Endothelial cell of umbilical vein (primary cell): ENCODE measurements around the gene ZNF831.

Source experiments
- EZH2 ChIP-seq: IDR thresholded peaks from 2 replicates; pipeline ENCODE4 v1.6.1; 2012; ENCODE audit warnings: borderline replicate concordance, low read depth, mild to moderate bottlenecking, moderate library complexity, low read length, inconsistent platforms; ENCODE audit not compliant: severe bottlenecking
- FOS ChIP-seq: IDR thresholded peaks from 2 replicates; pipeline ENCODE4 v1.6.1; 2011; ENCODE audit warnings: mild to moderate bottlenecking, low read length, moderate library complexity, borderline replicate concordance; ENCODE audit not compliant: insufficient read depth
- JUN ChIP-seq: IDR thresholded peaks from 2 replicates; pipeline ENCODE4 v1.6.1; 2011; ENCODE audit warnings: borderline replicate concordance, low read depth; ENCODE audit not compliant: insufficient read length, insufficient read depth
- POLR2A ChIP-seq: IDR thresholded peaks from 2 replicates; pipeline ENCODE4 v1.6.1; 2012; ENCODE audit warnings: low read depth, mild to moderate bottlenecking, control low read depth, low read length
- POLR2AphosphoS5 ChIP-seq: IDR thresholded peaks from 2 replicates; pipeline ENCODE4 v1.6.1; 2012; ENCODE audit warnings: low read depth, mild to moderate bottlenecking, control low read depth, low read length, moderate library complexity; ENCODE audit not compliant: insufficient read depth
- TF ChIP-seq, protein P1 (sequence below), 2 donors: IDR thresholded peaks; 1 replicate in 1 of 2; 2 replicates in 1 of 2; pipeline ENCODE4 v1.5.1; 2011; ENCODE audit warnings: low read length in 2 of 2, mild to moderate bottlenecking in 2 of 2, moderate library complexity in 2 of 2, control low read depth in 1 of 2, inconsistent platforms in 1 of 2, low read depth in 1 of 2; ENCODE audit not compliant: insufficient read depth in 1 of 2; ENCODE audit errors: extremely low read depth in 1 of 2

GRCh38 chr20:59161721-59162120, 1.9 kb upstream of the ZNF831 start:
- TF ChIP-seq, protein P1, sequence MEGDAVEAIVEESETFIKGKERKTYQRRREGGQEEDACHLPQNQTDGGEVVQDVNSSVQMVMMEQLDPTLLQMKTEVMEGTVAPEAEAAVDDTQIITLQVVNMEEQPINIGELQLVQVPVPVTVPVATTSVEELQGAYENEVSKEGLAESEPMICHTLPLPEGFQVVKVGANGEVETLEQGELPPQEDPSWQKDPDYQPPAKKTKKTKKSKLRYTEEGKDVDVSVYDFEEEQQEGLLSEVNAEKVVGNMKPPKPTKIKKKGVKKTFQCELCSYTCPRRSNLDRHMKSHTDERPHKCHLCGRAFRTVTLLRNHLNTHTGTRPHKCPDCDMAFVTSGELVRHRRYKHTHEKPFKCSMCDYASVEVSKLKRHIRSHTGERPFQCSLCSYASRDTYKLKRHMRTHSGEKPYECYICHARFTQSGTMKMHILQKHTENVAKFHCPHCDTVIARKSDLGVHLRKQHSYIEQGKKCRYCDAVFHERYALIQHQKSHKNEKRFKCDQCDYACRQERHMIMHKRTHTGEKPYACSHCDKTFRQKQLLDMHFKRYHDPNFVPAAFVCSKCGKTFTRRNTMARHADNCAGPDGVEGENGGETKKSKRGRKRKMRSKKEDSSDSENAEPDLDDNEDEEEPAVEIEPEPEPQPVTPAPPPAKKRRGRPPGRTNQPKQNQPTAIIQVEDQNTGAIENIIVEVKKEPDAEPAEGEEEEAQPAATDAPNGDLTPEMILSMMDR (IDR thresholded peaks at IDR 0.05; ENCODE audit: extremely low read depth in 1 of 2, insufficient read depth in 1 of 2, low read depth in 1 of 2, low read length in 2 of 2) = no peak
- TF ChIP-seq POLR2AphosphoS5 (no peak), JUN (no peak), POLR2A (no peak), FOS (no peak), EZH2 (no peak)
